Parathyroid adenoma (tissue), 2 donors: Measurements from ENCODE around the gene TTC13.

Source experiments
- H2AFZ ChIP-seq: fragments of 300-600 bp; sonication (generic); one replicate; pipeline ENCODE4 v1.7.0; 2017; ENCODE audit warnings: antibody characterized with exemption, mild to moderate bottlenecking
- H3K27ac ChIP-seq: fragments of 300-600 bp; sonication (generic); one replicate; pipeline ENCODE4 v1.7.0; 2017
- H3K27me3 ChIP-seq: fragments of 300-600 bp; sonication (generic); one replicate; pipeline ENCODE4 v1.7.0; 2017; ENCODE audit warnings: low read length; ENCODE audit not compliant: control insufficient read depth, insufficient read depth
- H3K36me3 ChIP-seq: fragments of 300-600 bp; sonication (generic); one replicate; pipeline ENCODE4 v1.7.0; 2017; ENCODE audit warnings: low read length; ENCODE audit not compliant: control insufficient read depth, insufficient read depth
- H3K4me1 ChIP-seq: fragments of 300-600 bp; sonication (generic); one replicate; pipeline ENCODE4 v1.7.0; 2017; ENCODE audit warnings: control low read depth
- H3K4me2 ChIP-seq: fragments of 300-600 bp; sonication (generic); one replicate; pipeline ENCODE4 v1.7.0; 2017; ENCODE audit warnings: low read length
- H3K4me3 ChIP-seq: fragments of 300-600 bp; sonication (generic); one replicate; pipeline ENCODE4 v1.7.0; 2017; ENCODE audit warnings: low read depth, low read length
- H3K79me2 ChIP-seq: fragments of 300-600 bp; sonication (generic); one replicate; pipeline ENCODE4 v1.7.0; 2017; ENCODE audit warnings: control low read depth
- H3K9ac ChIP-seq: fragments of 300-600 bp; sonication (generic); one replicate; pipeline ENCODE4 v1.7.0; 2017; ENCODE audit warnings: mild to moderate bottlenecking
- H3K9me3 ChIP-seq: fragments of 300-600 bp; sonication (generic); one replicate; pipeline ENCODE4 v1.7.0; 2017; ENCODE audit warnings: low read length; ENCODE audit not compliant: control insufficient read depth
- TF ChIP-seq, protein P1 (sequence below): fragments of 300-600 bp; sonication (generic); IDR thresholded peaks from one replicate; pipeline ENCODE4 v1.7.0; 2017; ENCODE audit warnings: antibody characterized with exemption, mild to moderate bottlenecking
- donor health status: primary hyperparathyroidism.

TTC13 gene

DNA sequence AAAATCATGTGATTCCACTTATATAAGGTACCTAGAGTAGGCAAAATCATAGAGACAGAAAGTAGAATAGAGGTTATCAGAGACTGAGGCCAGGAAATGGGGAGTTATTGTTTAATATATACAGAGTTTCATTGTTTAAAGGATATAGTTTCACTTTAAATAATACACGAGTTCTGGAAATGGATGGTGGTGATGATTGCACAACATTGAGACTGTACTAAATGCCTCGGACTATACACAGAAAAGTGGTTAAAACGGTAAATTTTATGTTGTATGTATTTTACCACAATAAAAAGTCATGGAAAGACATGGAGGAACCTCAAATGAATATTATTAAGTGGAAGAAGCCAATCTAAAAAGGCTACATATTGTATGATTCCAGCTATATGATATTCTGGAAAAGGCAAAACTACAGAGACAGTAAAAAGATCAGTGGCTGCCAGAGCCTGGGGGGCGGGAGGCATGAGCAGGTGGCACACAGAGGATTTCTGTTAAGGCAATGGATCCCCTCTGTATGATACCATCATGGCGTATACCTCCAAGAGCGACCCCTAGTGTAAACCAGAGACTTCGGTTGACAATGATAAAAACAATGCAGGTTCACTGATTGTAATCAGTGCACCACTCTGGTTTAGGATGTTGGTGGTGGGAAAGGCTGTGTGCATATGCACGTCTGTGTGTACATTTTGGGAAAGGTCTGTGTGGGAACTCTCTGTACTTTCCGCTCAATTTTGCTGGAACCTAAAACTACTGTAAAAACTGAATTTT is 117.9 kb downstream of the TTC13 start:
- H3K4me2 ChIP-seq = no peak overlapping the region
- H3K4me1 ChIP-seq = peaks cover 11% of the 10 kb centered on the region
- no peak overlapping the region for H3K9ac ChIP-seq
- H3K79me2 ChIP-seq = peaks cover 20% of the 10 kb centered on the region
- H3K27me3 ChIP-seq = no peaks in the 10 kb centered on the region
- TF ChIP-seq, protein P1, sequence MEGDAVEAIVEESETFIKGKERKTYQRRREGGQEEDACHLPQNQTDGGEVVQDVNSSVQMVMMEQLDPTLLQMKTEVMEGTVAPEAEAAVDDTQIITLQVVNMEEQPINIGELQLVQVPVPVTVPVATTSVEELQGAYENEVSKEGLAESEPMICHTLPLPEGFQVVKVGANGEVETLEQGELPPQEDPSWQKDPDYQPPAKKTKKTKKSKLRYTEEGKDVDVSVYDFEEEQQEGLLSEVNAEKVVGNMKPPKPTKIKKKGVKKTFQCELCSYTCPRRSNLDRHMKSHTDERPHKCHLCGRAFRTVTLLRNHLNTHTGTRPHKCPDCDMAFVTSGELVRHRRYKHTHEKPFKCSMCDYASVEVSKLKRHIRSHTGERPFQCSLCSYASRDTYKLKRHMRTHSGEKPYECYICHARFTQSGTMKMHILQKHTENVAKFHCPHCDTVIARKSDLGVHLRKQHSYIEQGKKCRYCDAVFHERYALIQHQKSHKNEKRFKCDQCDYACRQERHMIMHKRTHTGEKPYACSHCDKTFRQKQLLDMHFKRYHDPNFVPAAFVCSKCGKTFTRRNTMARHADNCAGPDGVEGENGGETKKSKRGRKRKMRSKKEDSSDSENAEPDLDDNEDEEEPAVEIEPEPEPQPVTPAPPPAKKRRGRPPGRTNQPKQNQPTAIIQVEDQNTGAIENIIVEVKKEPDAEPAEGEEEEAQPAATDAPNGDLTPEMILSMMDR = no peak
- H3K27ac ChIP-seq = no peak overlapping the region
- H3K4me3 ChIP-seq = no peak overlapping the region
- no peak overlapping the region for H2AFZ ChIP-seq
- no peaks in the 10 kb centered on the region for H3K36me3 ChIP-seq
- no peaks in the 10 kb centered on the region for H3K9me3 ChIP-seq

GRCh38 chr1:230858918-230859729 is 119.5 kb downstream of the TTC13 start:
- Histone ChIP-seq H2AFZ (no peak overlapping the region), H3K27me3 (no peaks in the 10 kb centered on the region), H3K9ac (no peak overlapping the region), H3K27ac (no peak overlapping the region), H3K4me3 (no peak overlapping the region), H3K79me2 (peaks cover 21% of the 10 kb centered on the region), H3K4me2 (no peak overlapping the region), H3K4me1 (peaks cover 11% of the 10 kb centered on the region), H3K9me3 (no peaks in the 10 kb centered on the region), H3K36me3 (no peaks in the 10 kb centered on the region)
- TF ChIP-seq, protein P1 = no peak

DNA sequence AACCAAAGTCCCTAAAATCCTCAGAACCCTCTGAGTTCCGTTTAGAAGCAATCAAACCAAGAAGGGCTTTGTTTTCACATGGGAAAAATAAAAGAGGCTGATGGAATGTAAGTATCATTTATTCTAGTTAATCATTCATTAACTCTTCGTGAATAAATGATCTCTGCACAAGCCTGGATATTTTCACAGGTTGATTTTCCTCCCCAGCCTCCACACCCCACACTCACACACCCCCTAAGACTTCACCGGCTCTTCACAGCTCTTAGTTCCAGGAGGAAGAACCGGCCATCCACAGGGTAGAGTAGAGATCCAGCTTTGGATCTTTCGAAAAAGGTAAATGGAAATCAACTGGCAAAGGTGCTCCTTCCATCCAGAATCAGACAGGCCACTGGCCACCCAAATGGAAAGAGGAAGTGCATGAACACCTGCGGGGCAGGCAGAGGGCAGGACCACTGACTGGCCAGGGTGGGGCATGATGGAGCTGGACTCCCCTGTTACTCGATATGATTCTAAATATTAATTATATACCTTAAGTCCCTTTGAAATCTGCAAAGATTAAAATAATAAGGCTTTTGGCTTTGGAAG is 120.3 kb downstream of the TTC13 start:
- H3K27ac ChIP-seq = no peak overlapping the region
- TF ChIP-seq, protein P1 = no peak
- peaks cover 9% of the 10 kb centered on the region for H3K4me1 ChIP-seq
- H3K36me3 ChIP-seq = no peaks in the 10 kb centered on the region
- no peak overlapping the region for H3K9ac ChIP-seq
- H3K9me3 ChIP-seq = no peaks in the 10 kb centered on the region
- no peaks in the 10 kb centered on the region for H3K27me3 ChIP-seq
- no peak overlapping the region for H2AFZ ChIP-seq
- no peak overlapping the region for H3K4me2 ChIP-seq
- H3K4me3 ChIP-seq = no peak overlapping the region
- H3K79me2 ChIP-seq = peaks cover 21% of the 10 kb centered on the region

GRCh38 chr1:230857822-230858221 is 120.8 kb downstream of the TTC13 start:
- H2AFZ ChIP-seq = no peak overlapping the region
- no peak overlapping the region for H3K4me3 ChIP-seq
- TF ChIP-seq, protein P1 = no peak
- no peak overlapping the region for H3K4me2 ChIP-seq
- H3K36me3 ChIP-seq = no peaks in the 10 kb centered on the region
- peaks cover 21% of the 10 kb centered on the region for H3K79me2 ChIP-seq
- H3K4me1 ChIP-seq = peaks cover 5% of the 10 kb centered on the region
- no peak overlapping the region for H3K27ac ChIP-seq
- H3K27me3 ChIP-seq = no peaks in the 10 kb centered on the region
- no peak overlapping the region for H3K9ac ChIP-seq
- H3K9me3 ChIP-seq = no peaks in the 10 kb centered on the region
